NCI-H2107 (cell line): ENCODE data around the gene ABCB1.
"Not testable (repeated sequence)": the region's sequence is repeated elsewhere in the genome, so short reads cannot be mapped to it uniquely, and the experiment has no call there.

ENCODE experiments used
- DNase-seq: peaks from one replicate; lab custom pipeline; 2025; lab: John Stamatoyannopoulos, UW

Gene ABCB1

DNA sequence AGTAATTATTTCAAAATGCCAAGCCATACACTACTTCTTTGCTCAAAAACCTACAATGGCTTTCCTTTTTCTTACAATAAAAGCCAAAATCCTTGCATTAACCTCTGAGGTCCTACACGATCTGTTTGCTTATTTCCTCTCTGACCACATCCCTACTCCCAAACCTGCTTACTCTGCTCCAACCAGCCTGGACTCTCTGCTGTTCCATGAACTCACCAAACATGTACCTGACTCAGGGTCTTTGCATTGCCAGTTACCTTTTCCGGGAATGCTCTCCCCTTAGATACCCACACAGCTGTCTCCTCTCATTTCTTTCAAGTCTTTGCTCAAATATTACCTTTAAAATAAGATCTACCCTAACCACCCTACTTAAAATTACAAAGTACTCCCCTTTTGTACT, 127.5 kb downstream of the ABCB1 start:
- DNase-seq, result no peak

DNA sequence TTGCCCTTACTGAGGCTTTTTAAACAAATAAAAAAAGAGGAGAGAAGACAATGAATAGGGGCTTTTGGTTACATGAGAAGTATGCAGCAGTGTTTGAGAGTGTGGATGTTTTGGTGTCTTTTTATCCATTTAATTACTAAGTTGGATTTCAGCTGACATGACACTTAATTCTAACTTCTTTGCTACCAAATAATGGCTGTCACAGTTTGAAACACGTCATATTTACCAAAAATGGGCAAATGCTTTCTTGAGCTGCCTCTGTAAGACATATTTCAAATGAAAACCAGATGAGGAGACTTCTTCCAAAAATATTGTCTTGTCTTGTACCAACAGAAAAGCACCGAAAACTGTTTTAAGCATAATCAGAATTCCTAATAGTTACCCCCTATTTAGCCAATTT, 129.2 kb downstream of the ABCB1 start:
- no peak for DNase-seq

- DNase-seq, result not testable (repeated sequence)
Measured at GRCh38 chr7:87469204-87469603, 131.5 kb downstream of the ABCB1 start.

DNA sequence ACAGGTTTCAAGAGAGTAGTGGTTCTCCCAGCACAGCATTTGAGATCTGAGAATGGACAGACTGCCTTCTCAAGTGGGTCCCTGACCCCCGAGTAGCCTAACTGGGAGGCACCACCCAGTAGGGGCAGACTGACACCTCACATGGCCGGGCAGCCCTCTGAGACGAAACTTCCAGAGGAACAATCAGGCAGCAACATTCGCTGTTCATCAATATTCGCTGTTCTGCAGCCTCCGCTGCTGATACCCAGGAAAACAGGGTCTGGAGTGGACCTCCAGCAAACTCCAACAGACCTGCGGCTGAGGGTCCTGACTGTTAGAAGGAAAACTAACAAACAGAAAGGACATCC, 135.2 kb downstream of the ABCB1 start:
- DNase-seq, result not testable (repeated sequence)

- peak; percentile 16 for DNase-seq
Measured at GRCh38 chr7:87464830-87465533, 135.7 kb downstream of the ABCB1 start.

- no peak for DNase-seq
Measured at GRCh38 chr7:87463982-87464381, 136.7 kb downstream of the ABCB1 start.

GRCh38 chr7:87460444-87460843, 140.2 kb downstream of the ABCB1 start:
- DNase-seq, result not testable (repeated sequence)

DNA sequence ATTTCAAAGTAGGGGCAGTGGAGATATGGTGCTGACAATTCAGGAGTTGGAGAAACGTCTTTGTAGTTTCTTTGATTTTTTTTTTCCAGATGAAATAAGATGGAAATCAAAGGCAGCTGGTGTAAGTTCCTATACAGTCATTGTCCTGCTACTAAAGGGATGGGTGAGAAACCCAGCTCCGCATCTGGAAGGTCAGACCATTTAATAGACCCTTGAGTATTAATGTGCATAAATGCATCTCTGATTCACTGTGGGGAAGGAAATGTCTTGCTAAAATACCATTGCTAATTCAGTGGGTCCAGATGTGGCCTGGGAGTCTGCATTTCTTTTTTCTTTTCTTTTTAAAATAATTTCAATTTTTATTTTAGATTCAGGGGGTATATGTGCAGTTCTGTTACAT, 140.7 kb downstream of the ABCB1 start:
- DNase-seq, result no peak

DNA sequence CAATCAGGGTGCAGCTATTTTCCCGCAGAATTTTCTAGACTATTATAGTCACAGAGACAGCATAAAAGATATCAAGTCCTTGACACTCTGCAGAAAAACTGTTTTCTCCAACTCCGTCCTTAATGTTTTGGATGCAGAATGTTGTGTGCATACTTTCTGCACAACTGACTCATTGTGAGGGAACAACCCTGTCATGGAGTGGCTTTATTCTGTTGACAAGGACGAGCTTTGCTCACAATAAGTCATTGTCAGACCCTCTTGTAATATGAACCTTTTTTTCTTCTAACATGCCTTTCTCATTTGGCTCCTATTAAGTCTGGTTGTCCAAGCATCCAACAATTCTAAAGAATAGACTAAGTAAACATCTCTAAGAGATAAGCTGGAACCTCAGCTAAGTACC, 142.5 kb downstream of the ABCB1 start:
- no peak for DNase-seq

GRCh38 chr7:87456247-87456646, 144.4 kb downstream of the ABCB1 start:
- DNase-seq, result no peak
